Left ventricle myocardium inferior (tissue), 1 donor: ENCODE measurements around the gene TEKT3. TPM values are rescaled to one million over a fixed set of nuclear protein-coding genes. Genes with fewer than 3 reads are reported as not detected.

ENCODE experiments used
- DNase-seq: peaks from one replicate; pipeline ENCODE4 v3.0.0-alpha.2; 2020
- H3K27ac ChIP-seq: fragments of 200-600 bp; replicated peaks from 2 replicates; pipeline ENCODE4 v1.8.0; 2021
- H3K27me3 ChIP-seq: fragments of 200-600 bp; 2 replicates; pipeline ENCODE4 v1.8.0; 2021; ENCODE audit warnings: low read depth
- H3K36me3 ChIP-seq: fragments of 200-600 bp; 2 replicates; pipeline ENCODE4 v1.8.0; 2021
- H3K4me1 ChIP-seq: fragments of 200-600 bp; 2 replicates; pipeline ENCODE4 v1.8.0; 2021
- H3K4me3 ChIP-seq: fragments of 200-600 bp; 2 replicates; pipeline ENCODE4 v1.8.0; 2021; ENCODE audit warnings: mild to moderate bottlenecking, moderate library complexity
- H3K9me3 ChIP-seq: fragments of 200-600 bp; replicated peaks from 2 replicates; pipeline ENCODE4 v1.8.0; 2021
- CTCF ChIP-seq: fragments of 200-600 bp; IDR thresholded peaks from 2 replicates; pipeline ENCODE4 v1.8.0; 2021; ENCODE audit warnings: antibody characterized with exemption, mild to moderate bottlenecking, borderline replicate concordance
- intact Hi-C: fragments of 100-400 bp; cut with micrococcal nuclease; formaldehyde crosslinking; loops from one replicate; pipeline ENCODE4 v1.11.0; 2022
- long read RNA-seq: library from polyadenylated mRNA; unstranded; transcript quantifications from one replicate; pipeline ENCODE4 v2.0.0, GENCODE V29; 2021
- total RNA-seq: library from RNA; stranded (reverse); fragmentation: NEBNext Ultra II Directional; extraction: Animal tissue kit (Norgen Biotek cat#: 25700); gene quantifications from one replicate; pipeline ENCODE4 v1.2.1, GENCODE V29; 2021
- donor health status: DM: no; HTN: yes; CAD: no; lungs with severe emphysema.

Gene TEKT3
- 0.49 TPM for total RNA-seq
- long read RNA-seq, result 0 reads

- intact Hi-C loops, result no loop called here
- Histone ChIP-seq H3K4me3 (peak within 1 kb of the TSS; percentile 69), H3K27me3 (peaks cover 44% of the 10 kb centered on the region), H3K36me3 (no peaks in the 10 kb centered on the region), H3K27ac (no peak within 1 kb of the TSS), H3K4me1 (peaks cover 13% of the 10 kb centered on the region), H3K9me3 (peaks cover 2% of the 10 kb centered on the region)
- DNase-seq, result peak; percentile 90
- TF ChIP-seq CTCF, result no peak
Measured at GRCh38 chr17:15341385-15341849, at the start of gene TEKT3. Gene TEKT3, minus strand, starts transcription at chr17:15341597. Its CDS starts 10,012 bp downstream, at chr17:15331585.

- intact Hi-C loops, result no loop called here
- H3K27me3 ChIP-seq, result no peaks in the 10 kb centered on the region
- TF ChIP-seq CTCF, result no peak
- H3K4me3 ChIP-seq, result no peak overlapping the region
- DNase-seq, result peak; percentile 32
- H3K4me1 ChIP-seq, result peaks cover 9% of the 10 kb centered on the region
- H3K36me3 ChIP-seq, result no peaks in the 10 kb centered on the region
- peak overlapping the region; percentile 41 for H3K27ac ChIP-seq
- no peaks in the 10 kb centered on the region for H3K9me3 ChIP-seq
Measured at GRCh38 chr17:15388356-15389041, 47.1 kb upstream of the TEKT3 start.

GRCh38 chr17:15386083-15386482 lies 44.7 kb upstream of the TEKT3 start:
- no peak for TF ChIP-seq CTCF
- DNase-seq, result no peak
- Histone ChIP-seq H3K27me3 (no peaks in the 10 kb centered on the region), H3K9me3 (no peaks in the 10 kb centered on the region), H3K4me1 (peaks cover 11% of the 10 kb centered on the region), H3K4me3 (no peak overlapping the region), H3K27ac (no peak overlapping the region), H3K36me3 (no peaks in the 10 kb centered on the region)
- intact Hi-C loops, result no loop called here

GRCh38 chr17:15385305-15385704 lies 43.9 kb upstream of the TEKT3 start:
- Histone ChIP-seq H3K9me3 (no peaks in the 10 kb centered on the region), H3K4me1 (peaks cover 11% of the 10 kb centered on the region), H3K36me3 (no peaks in the 10 kb centered on the region), H3K27me3 (no peaks in the 10 kb centered on the region), H3K27ac (no peak overlapping the region), H3K4me3 (no peak overlapping the region)
- no peak for DNase-seq
- no peak for TF ChIP-seq CTCF
- intact Hi-C loops, result no loop called here

GRCh38 chr17:15384142-15384787 lies 42.9 kb upstream of the TEKT3 start:
- TF ChIP-seq CTCF, result no peak
- H3K4me1 ChIP-seq, result peaks cover 11% of the 10 kb centered on the region
- no peaks in the 10 kb centered on the region for H3K9me3 ChIP-seq
- no peaks in the 10 kb centered on the region for H3K27me3 ChIP-seq
- peak overlapping the region; percentile 43 for H3K4me3 ChIP-seq
- H3K27ac ChIP-seq, result peak overlapping the region; percentile 77
- intact Hi-C loops, result no loop called here
- DNase-seq, result peak; percentile 71
- H3K36me3 ChIP-seq, result no peaks in the 10 kb centered on the region
